ENCODE results near the gene E4F1. TPM values are rescaled to one million over a fixed set of nuclear protein-coding genes. Genes with fewer than 3 reads are reported as not detected.

E4F1 gene
- total and polyA plus RNA-seq, 2 of the 8 experiments (the other 6 are each of a cell fraction or from before 2014, with no cell fraction given) = 22.2 to 27.0 TPM

DNA sequence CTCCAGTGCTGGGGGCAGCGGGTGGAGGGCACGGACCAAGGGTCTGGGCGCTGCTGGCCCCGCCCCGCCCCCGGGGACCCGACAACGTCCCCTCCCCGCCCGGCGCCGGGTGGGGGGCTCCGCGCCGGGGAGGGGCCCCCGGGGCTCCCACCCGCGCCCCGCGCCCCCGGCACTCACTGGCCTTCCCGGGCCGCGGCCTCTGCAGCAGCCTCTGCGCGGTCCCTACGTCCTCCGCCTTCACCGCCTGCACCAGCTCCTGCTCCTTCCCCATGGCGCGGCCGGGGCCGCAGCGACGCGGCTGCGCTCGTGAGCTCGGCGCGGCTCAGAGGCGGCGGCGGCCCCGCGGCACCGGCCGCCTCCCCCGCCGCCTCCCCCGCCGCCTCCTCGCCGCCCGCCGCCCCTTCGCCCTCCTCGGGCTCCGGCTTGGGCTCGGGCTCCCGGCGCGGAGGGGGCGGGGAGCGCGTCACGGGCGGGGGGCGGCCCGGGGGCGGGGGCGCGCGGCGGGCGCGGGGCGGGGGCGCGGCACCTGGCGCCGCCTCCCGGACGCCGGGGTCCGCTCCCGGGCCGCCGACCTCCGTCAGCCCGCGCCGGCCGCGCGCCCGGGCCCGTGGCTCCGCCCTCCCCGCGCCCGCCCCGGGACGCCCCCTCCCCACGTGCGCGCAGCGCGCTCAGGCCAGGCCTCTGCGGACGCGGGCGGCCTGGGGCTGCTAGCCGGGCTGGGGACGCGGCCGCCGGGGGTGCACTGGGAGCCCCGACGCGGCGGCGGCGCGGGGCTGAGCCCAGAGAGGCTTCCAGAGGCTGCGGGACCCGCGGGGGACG, 27.0 kb upstream of the E4F1 start, which contains the start of gene CASKIN1 (continued):
- TF ChIP-seq, protein P1, sequence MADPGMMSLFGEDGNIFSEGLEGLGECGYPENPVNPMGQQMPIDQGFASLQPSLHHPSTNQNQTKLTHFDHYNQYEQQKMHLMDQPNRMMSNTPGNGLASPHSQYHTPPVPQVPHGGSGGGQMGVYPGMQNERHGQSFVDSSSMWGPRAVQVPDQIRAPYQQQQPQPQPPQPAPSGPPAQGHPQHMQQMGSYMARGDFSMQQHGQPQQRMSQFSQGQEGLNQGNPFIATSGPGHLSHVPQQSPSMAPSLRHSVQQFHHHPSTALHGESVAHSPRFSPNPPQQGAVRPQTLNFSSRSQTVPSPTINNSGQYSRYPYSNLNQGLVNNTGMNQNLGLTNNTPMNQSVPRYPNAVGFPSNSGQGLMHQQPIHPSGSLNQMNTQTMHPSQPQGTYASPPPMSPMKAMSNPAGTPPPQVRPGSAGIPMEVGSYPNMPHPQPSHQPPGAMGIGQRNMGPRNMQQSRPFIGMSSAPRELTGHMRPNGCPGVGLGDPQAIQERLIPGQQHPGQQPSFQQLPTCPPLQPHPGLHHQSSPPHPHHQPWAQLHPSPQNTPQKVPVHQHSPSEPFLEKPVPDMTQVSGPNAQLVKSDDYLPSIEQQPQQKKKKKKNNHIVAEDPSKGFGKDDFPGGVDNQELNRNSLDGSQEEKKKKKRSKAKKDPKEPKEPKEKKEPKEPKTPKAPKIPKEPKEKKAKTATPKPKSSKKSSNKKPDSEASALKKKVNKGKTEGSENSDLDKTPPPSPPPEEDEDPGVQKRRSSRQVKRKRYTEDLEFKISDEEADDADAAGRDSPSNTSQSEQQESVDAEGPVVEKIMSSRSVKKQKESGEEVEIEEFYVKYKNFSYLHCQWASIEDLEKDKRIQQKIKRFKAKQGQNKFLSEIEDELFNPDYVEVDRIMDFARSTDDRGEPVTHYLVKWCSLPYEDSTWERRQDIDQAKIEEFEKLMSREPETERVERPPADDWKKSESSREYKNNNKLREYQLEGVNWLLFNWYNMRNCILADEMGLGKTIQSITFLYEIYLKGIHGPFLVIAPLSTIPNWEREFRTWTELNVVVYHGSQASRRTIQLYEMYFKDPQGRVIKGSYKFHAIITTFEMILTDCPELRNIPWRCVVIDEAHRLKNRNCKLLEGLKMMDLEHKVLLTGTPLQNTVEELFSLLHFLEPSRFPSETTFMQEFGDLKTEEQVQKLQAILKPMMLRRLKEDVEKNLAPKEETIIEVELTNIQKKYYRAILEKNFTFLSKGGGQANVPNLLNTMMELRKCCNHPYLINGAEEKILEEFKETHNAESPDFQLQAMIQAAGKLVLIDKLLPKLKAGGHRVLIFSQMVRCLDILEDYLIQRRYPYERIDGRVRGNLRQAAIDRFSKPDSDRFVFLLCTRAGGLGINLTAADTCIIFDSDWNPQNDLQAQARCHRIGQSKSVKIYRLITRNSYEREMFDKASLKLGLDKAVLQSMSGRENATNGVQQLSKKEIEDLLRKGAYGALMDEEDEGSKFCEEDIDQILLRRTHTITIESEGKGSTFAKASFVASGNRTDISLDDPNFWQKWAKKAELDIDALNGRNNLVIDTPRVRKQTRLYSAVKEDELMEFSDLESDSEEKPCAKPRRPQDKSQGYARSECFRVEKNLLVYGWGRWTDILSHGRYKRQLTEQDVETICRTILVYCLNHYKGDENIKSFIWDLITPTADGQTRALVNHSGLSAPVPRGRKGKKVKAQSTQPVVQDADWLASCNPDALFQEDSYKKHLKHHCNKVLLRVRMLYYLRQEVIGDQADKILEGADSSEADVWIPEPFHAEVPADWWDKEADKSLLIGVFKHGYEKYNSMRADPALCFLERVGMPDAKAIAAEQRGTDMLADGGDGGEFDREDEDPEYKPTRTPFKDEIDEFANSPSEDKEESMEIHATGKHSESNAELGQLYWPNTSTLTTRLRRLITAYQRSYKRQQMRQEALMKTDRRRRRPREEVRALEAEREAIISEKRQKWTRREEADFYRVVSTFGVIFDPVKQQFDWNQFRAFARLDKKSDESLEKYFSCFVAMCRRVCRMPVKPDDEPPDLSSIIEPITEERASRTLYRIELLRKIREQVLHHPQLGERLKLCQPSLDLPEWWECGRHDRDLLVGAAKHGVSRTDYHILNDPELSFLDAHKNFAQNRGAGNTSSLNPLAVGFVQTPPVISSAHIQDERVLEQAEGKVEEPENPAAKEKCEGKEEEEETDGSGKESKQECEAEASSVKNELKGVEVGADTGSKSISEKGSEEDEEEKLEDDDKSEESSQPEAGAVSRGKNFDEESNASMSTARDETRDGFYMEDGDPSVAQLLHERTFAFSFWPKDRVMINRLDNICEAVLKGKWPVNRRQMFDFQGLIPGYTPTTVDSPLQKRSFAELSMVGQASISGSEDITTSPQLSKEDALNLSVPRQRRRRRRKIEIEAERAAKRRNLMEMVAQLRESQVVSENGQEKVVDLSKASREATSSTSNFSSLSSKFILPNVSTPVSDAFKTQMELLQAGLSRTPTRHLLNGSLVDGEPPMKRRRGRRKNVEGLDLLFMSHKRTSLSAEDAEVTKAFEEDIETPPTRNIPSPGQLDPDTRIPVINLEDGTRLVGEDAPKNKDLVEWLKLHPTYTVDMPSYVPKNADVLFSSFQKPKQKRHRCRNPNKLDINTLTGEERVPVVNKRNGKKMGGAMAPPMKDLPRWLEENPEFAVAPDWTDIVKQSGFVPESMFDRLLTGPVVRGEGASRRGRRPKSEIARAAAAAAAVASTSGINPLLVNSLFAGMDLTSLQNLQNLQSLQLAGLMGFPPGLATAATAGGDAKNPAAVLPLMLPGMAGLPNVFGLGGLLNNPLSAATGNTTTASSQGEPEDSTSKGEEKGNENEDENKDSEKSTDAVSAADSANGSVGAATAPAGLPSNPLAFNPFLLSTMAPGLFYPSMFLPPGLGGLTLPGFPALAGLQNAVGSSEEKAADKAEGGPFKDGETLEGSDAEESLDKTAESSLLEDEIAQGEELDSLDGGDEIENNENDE (IDR thresholded peaks at IDR 0.05; ENCODE audit: insufficient replicate concordance, low read length) = no peak
- TF ChIP-seq FOSL1 (IDR thresholded peaks at IDR 0.05; ENCODE audit: insufficient read depth, low read depth, low read length) (0 out of 2 replicates have a peak, but pooled peaks have one; percentile 20), RAD21 (IDR thresholded peaks at IDR 0.05 in 1 of 2, conservative IDR thresholded peaks at IDR 0.05 in 1 of 2; ENCODE audit: low read depth in 2 of 2, low read length in 2 of 2) (no peak), TAF1 (IDR thresholded peaks at IDR 0.05; ENCODE audit: low read depth, low read length) (no peak), ASH2L (IDR thresholded peaks at IDR 0.05; ENCODE audit: low read length) (no peak), EP300 (IDR thresholded peaks at IDR 0.05; ENCODE audit: borderline replicate concordance in 1 of 2, low read depth in 2 of 2, low read length in 2 of 2) (no peak)
- TF ChIP-seq, protein P2, sequence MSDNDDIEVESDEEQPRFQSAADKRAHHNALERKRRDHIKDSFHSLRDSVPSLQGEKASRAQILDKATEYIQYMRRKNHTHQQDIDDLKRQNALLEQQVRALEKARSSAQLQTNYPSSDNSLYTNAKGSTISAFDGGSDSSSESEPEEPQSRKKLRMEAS (IDR thresholded peaks at IDR 0.05) = peak; percentile 26; the same call in 1 of the 2 replicates
